Measurements from ENCODE around the gene PKNOX1.

- TF ChIP-seq, protein P1, sequence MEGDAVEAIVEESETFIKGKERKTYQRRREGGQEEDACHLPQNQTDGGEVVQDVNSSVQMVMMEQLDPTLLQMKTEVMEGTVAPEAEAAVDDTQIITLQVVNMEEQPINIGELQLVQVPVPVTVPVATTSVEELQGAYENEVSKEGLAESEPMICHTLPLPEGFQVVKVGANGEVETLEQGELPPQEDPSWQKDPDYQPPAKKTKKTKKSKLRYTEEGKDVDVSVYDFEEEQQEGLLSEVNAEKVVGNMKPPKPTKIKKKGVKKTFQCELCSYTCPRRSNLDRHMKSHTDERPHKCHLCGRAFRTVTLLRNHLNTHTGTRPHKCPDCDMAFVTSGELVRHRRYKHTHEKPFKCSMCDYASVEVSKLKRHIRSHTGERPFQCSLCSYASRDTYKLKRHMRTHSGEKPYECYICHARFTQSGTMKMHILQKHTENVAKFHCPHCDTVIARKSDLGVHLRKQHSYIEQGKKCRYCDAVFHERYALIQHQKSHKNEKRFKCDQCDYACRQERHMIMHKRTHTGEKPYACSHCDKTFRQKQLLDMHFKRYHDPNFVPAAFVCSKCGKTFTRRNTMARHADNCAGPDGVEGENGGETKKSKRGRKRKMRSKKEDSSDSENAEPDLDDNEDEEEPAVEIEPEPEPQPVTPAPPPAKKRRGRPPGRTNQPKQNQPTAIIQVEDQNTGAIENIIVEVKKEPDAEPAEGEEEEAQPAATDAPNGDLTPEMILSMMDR (IDR thresholded peaks at IDR 0.05; ENCODE audit: insufficient read depth, low read length, poor library complexity, severe bottlenecking): no peak
- no peak for TF ChIP-seq EZH2phosphoT487 (conservative IDR thresholded peaks at IDR 0.05; ENCODE audit: low read length)
These were observed 44.2 kb downstream of the PKNOX1 start for GRCh38 chr21:43018519-43018918.
